Putamen (tissue), 1 donor: Measurements from ENCODE around the gene NLGN4Y.
"Not testable (repeated sequence)": the region's sequence is repeated elsewhere in the genome, so short reads cannot be mapped to it uniquely, and the experiment has no call there.

Source experiments
- DNase-seq: peaks from one replicate; pipeline ENCODE4 v3.0.0-alpha.2; 2016; ENCODE audit warnings: low spot score

The NLGN4Y gene

DNA sequence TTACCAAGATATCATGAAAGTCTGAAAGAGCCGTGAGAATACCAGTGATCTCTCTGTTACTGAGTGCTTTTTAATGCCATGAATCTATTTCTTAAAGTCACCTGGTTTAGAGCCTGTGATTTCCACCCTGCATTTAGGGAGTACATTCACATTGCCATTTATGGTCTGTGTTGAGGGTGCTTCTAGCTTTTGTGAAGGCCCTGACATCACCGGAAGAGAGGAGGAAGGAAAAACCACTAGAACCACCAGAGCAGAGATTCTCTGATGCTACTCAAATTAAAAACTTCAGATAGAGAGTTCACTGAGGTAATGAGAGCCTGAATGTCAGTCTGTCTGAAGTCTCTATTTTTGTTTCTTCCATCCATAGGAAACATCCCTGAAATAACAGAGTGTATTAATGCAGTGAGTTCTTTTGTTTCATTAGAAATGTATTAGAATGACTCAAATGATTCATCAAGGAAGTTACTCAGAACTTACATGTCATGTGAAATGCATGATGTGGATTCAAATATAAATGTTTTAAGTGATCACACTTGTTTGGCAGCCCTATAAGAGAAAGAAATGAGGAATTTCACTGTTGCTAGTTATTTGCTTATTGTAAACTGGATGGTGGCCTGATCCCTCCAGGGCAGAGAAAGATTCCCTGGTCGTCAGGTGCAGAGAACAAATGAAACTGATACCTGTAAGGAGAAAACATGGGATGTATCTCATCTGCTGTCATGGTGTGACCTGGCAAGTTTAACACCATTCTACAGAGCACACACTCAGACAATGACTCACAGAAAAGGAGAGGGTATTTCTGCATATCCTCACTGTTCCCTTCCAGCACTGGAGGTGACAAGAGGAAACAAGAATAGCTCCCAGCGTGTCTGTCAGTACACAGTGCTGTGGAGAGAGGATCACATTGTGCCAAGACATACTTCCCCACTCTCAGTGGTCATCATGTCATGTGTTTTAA lies 310.1 kb downstream of the NLGN4Y start:
- DNase-seq, result no peak

DNA sequence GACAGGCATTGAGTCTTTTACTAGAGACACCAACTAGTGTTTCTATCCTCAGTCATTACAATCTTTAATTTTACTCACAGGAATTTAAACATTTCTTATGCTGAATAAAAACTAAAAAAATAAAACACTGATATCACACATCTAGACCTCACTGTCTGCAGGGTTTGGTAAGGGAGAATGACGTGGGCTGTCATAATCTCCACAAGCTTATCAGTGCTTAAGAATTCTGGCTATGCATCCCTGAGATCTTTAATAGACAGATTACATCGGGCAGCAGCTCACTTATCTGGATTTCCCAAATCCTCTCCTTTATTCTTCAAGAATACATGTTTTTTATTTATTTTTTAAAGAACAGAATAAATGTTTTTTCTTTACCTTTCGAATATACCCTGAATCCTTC lies 313.1 kb downstream of the NLGN4Y start:
- no peak for DNase-seq

DNA sequence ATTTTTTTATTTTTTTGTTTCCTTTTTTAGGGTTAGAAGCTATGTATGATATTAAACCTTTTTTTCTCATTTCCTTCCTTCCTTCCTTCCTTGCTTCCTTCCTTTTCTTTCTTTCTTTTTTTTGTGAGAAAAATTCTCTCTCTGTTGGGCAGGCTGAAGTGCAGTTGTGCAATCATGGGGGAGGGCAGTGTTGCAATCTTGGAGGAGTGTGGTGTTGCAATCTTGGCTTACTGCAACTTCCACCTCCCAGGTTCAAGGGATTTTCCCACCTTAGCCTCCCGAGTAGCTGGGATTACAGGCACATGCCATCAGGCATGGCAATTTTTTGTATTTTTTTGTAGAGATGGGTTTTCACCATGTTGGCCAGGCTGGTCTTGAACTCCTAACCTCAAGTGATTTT lies 326.4 kb downstream of the NLGN4Y start:
- DNase-seq, result no peak

DNA sequence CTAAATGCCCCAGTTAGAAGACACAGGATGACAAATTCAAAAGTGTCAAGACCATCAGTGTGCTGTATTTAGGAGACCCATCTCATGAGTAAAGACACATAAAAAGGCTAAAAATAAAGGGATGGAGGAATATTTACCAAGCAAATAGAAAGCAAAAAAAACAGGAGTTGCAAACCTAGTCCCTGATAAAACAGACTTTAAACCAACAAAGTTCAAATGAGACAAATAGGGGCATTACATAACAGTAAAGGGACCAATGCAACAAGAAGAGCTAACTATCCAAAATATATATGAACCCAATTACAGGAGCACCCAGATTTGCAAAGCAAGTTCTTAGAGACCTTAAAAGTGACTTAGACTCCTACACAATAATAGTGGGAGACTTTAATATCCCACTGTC lies 336.1 kb downstream of the NLGN4Y start:
- no peak for DNase-seq

DNA sequence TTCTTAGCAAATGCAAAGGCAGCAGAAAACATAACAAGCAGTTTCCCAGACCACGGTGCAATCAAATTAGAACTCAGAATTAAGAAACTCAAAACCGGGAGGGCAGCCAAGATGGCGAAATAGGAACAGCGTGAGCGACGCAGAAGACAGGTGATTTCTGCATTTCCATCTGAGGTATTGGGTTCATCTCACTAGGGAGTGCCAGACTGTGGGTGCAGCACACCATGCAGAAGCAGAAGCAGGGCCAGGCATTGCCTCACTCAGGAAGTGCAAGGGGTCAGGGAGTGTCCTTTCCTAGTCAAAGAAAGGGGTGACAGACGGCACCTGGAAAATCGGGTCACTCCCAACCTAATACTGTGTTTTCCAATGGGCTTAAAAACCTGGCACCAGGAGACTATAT lies 336.7 kb downstream of the NLGN4Y start:
- DNase-seq, result not testable (repeated sequence)

DNA sequence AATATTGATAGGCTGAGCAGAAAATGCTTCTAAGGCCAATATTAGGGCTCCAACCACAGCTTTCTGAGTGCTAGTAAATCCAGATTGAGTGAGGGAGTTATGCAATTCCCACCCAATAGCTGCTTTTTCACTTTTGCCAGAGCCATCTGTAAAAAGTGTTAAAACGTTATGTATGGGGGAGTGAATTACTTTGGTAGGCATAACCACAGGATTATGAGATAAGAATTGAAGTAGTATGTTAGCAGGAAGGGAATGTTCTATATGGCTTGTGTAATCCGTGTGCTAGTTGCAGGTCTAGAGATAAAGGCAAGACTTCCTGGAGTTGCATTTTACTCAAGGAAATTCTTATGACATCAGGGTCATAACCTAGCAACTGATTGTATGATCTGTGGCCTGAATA lies 347.6 kb downstream of the NLGN4Y start:
- DNase-seq, result no peak
